CD14-positive monocyte (primary cell): ENCODE measurements around the gene CBY2. TPM values are rescaled to one million over a fixed set of nuclear protein-coding genes. Genes with fewer than 3 reads are reported as not detected.
"Not testable (repeated sequence)": the region's sequence is repeated elsewhere in the genome, so short reads cannot be mapped to it uniquely, and the experiment has no call there.

ENCODE experiments used
- DNase-seq, 3 donors: peaks; one replicate each; pipeline ENCODE4 v3.0.0-alpha.2; 2011 to 2022
- H2AFZ ChIP-seq: 2 replicates; pipeline ENCODE4 v1.6.0; 2012; ENCODE audit warnings: mild to moderate bottlenecking, low read depth, low read length, inconsistent platforms; ENCODE audit not compliant: insufficient read depth, poor library complexity, severe bottlenecking
- H3K27ac ChIP-seq, 2 donors: 1 replicate in 1 of 2; 2 replicates in 1 of 2; pipeline ENCODE4 v1.5.1; 2012 to 2013; ENCODE audit warnings: low read length in 2 of 2, control low read depth in 1 of 2, inconsistent platforms in 1 of 2, low read depth in 1 of 2, mild to moderate bottlenecking in 1 of 2
- H3K27me3 ChIP-seq, 2 donors: one replicate each; pipeline versions ENCODE4 v1.6.0 to v1.6.1; 2011 to 2013; ENCODE audit warnings: low read length in 2 of 2; ENCODE audit not compliant: control insufficient read depth in 2 of 2, insufficient read depth in 2 of 2
- H3K36me3 ChIP-seq, 2 donors: replicated peaks in 1 of 2; 1 replicate in 1 of 2; 2 replicates in 1 of 2; pipeline versions ENCODE4 v1.5.1 to v1.6.1; 2012 to 2013; ENCODE audit warnings: low read length in 2 of 2, control low read depth in 1 of 2, inconsistent platforms in 1 of 2, mild to moderate bottlenecking in 1 of 2; ENCODE audit not compliant: insufficient read depth in 2 of 2, control insufficient read depth in 1 of 2
- H3K4me1 ChIP-seq, 2 donors: 1 replicate in 1 of 2; 2 replicates in 1 of 2; pipeline versions ENCODE4 v1.5.1 to v1.6.1; 2012 to 2013; ENCODE audit warnings: low read length in 2 of 2, control low read depth in 1 of 2, inconsistent platforms in 1 of 2, mild to moderate bottlenecking in 1 of 2, moderate library complexity in 1 of 2; ENCODE audit not compliant: insufficient read depth in 2 of 2, control insufficient read depth in 1 of 2
- H3K4me2 ChIP-seq: replicated peaks from 2 replicates; pipeline ENCODE3; 2012; ENCODE audit warnings: low read length, moderate library complexity, mild to moderate bottlenecking; ENCODE audit not compliant: poor library complexity, severe bottlenecking; ENCODE audit errors: extremely low read depth
- H3K4me3 ChIP-seq, 3 experiments: fragments of 200-600 bp in 1 of 3; sonication (generic) in 1 of 3; replicated peaks in 1 of 3; 1 replicate in 2 of 3; 2 replicates in 1 of 3; pipeline ENCODE4 v1.5.1; 2011 to 2013; ENCODE audit warnings: low read length in 3 of 3, mild to moderate bottlenecking in 3 of 3, control low read depth in 2 of 3, low read depth in 2 of 3, inconsistent platforms in 1 of 3, moderate library complexity in 1 of 3
- H3K79me2 ChIP-seq: 2 replicates; pipeline ENCODE4 v1.6.0; 2012; ENCODE audit warnings: mild to moderate bottlenecking, control low read depth, inconsistent platforms, low read length, moderate library complexity; ENCODE audit not compliant: insufficient read depth
- H3K9ac ChIP-seq: 2 replicates; pipeline ENCODE4 v1.6.0; 2017; ENCODE audit warnings: low read length, mild to moderate bottlenecking; ENCODE audit not compliant: insufficient read depth, poor library complexity, severe bottlenecking
- H3K9me3 ChIP-seq, 2 donors: replicated peaks in 1 of 2; 1 replicate in 1 of 2; 2 replicates in 1 of 2; pipeline versions ENCODE4 v1.5.1 to v1.6.1; 2012 to 2013; ENCODE audit warnings: low read length in 2 of 2, control low read depth in 1 of 2; ENCODE audit not compliant: control insufficient read depth in 1 of 2, insufficient read depth in 1 of 2
- H4K20me1 ChIP-seq: 2 replicates; pipeline ENCODE4 v1.6.0; 2012; ENCODE audit warnings: mild to moderate bottlenecking, low read length, control low read depth, moderate library complexity; ENCODE audit not compliant: insufficient read depth
- H3K27ac Mint-ChIP-seq, 7 donors: one replicate each; pipeline ENCODE4 v1.8.0; 2020; ENCODE audit warnings: mild to moderate bottlenecking in 7 of 7, mixed read lengths in 7 of 7, moderate library complexity in 6 of 7, inconsistent platforms in 2 of 7
- H3K27me3 Mint-ChIP-seq, 3 donors: one replicate each; pipeline ENCODE4 v1.8.0; 2021 to 2022; ENCODE audit warnings: low read depth in 3 of 3, mild to moderate bottlenecking in 3 of 3, mixed read lengths in 3 of 3, moderate library complexity in 3 of 3, inconsistent platforms in 1 of 3
- H3K36me3 Mint-ChIP-seq, 2 donors: one replicate each; pipeline ENCODE4 v1.8.0; 2020; ENCODE audit warnings: mixed read lengths in 2 of 2, inconsistent platforms in 1 of 2, mild to moderate bottlenecking in 1 of 2
- H3K4me1 Mint-ChIP-seq: one replicate; pipeline ENCODE4 v1.8.0; 2020; ENCODE audit warnings: mild to moderate bottlenecking, mixed read lengths
- H3K4me3 Mint-ChIP-seq, 2 donors: one replicate each; pipeline ENCODE4 v1.8.0; 2020; ENCODE audit warnings: mild to moderate bottlenecking in 2 of 2, mixed read lengths in 2 of 2, moderate library complexity in 1 of 2
- H3K9me3 Mint-ChIP-seq, 7 donors: one replicate each; pipeline ENCODE4 v1.8.0; 2020 to 2022; ENCODE audit warnings: mixed read lengths in 7 of 7, mild to moderate bottlenecking in 6 of 7, moderate library complexity in 6 of 7, inconsistent platforms in 2 of 7
- CTCF ChIP-seq: fragments of 200-600 bp; IDR thresholded peaks from one replicate; pipeline ENCODE4 v1.8.0; 2022; ENCODE audit warnings: antibody characterized with exemption, mild to moderate bottlenecking
- WGBS: methylation state at CpG from one replicate; pipeline ENCODE4 v1.1.5; 2013; ENCODE audit warnings: missing lambda C conversion rate; ENCODE audit not compliant: insufficient coverage; 5-methylcytosine and 5-hydroxymethylcytosine counted together
- intact Hi-C, 2 donors: fragments of 100-400 bp; cut with micrococcal nuclease; formaldehyde crosslinking; loops; one replicate each; pipeline versions ENCODE4 v1.15.0 to v1.15.1; 2023
- polyA plus RNA-seq, 3 donors: library from polyadenylated mRNA; depleted of rRNA in 1 of 3; unstranded in 2 of 3; stranded (reverse) in 1 of 3; fragments of 300-500 nt in 2 of 3; fragments of >200 nt in 1 of 3; fragmentation: Illumina TruSeq in 2 of 3; gene quantifications; 1 replicate in 2 of 3; 2 replicates in 1 of 3; pipeline ENCODE4 v1.2.3, GENCODE V29; 2012 to 2021

CBY2 gene
- polyA plus RNA-seq, 3 donors, result not detected

- no peak overlapping the region for H3K4me3 Mint-ChIP-seq
- intact Hi-C loops, result no loop called here
- peaks cover 17% of the 10 kb centered on the region for H3K4me1 Mint-ChIP-seq
- H3K9me3 ChIP-seq, result peaks cover 6 to 9% of the 10 kb centered on the region in 2 donors
- H3K36me3 Mint-ChIP-seq, result no peaks in the 10 kb centered on the region
- peaks cover 17 to 33% (median 21%) of the 10 kb centered on the region in 7 donors for H3K9me3 Mint-ChIP-seq
- H3K27ac ChIP-seq, result no peak overlapping the region
- H3K27me3 Mint-ChIP-seq, result peaks cover 0 to 1% (median 0%) of the 10 kb centered on the region in 3 donors
- no peaks in the 10 kb centered on the region for H4K20me1 ChIP-seq
- H3K36me3 ChIP-seq, result no peaks in the 10 kb centered on the region
- H2AFZ ChIP-seq, result no peak overlapping the region
- no peak for TF ChIP-seq CTCF
- H3K4me3 ChIP-seq, result no peak overlapping the region
- H3K27me3 ChIP-seq, result no peaks in the 10 kb centered on the region
- H3K27ac Mint-ChIP-seq, result peak overlapping the region in 2 of 7 donors; percentile 1 to 29
- no peak overlapping the region for H3K4me2 ChIP-seq
- H3K4me1 ChIP-seq, result peaks cover 6 to 8% of the 10 kb centered on the region in 2 donors
- DNase-seq, result no peak
- no peak overlapping the region for H3K9ac ChIP-seq
- no peaks in the 10 kb centered on the region for H3K79me2 ChIP-seq
These were observed 49.8 kb downstream of the CBY2 start for GRCh38 chr13:45751885-45752284.

GRCh38 chr13:45752510-45752909 lies 50.4 kb downstream of the CBY2 start:
- intact Hi-C loops, result no loop called here
- peak in 2 of 3 donors; percentile 7 to 17 for DNase-seq
- H3K36me3 ChIP-seq, result no peaks in the 10 kb centered on the region
- TF ChIP-seq CTCF, result no peak
- Mint-ChIP-seq H3K36me3 (no peaks in the 10 kb centered on the region), H3K27ac (peak overlapping the region in 5 of 7 donors; percentile 35 to 77 (median 63)), H3K27me3 (peaks cover 0 to 1% (median 0%) of the 10 kb centered on the region in 3 donors), H3K4me3 (no peak overlapping the region), H3K9me3 (peaks cover 19 to 39% (median 26%) of the 10 kb centered on the region in 7 donors), H3K4me1 (peaks cover 12% of the 10 kb centered on the region)
- H3K4me1 ChIP-seq, result peaks cover 6 to 8% of the 10 kb centered on the region in 2 donors
- no peaks in the 10 kb centered on the region for H4K20me1 ChIP-seq
- H3K27ac ChIP-seq, result peak overlapping the region in 1 of 2 donors; percentile 37
- H3K9me3 ChIP-seq, result peaks cover 12 to 15% of the 10 kb centered on the region in 2 donors
- WGBS, result no CpG with 5 or more reads among the region's 1 CpG
- no peaks in the 10 kb centered on the region for H3K27me3 ChIP-seq
- no peak overlapping the region for H3K4me2 ChIP-seq
- peak overlapping the region; percentile 36 for H2AFZ ChIP-seq
- H3K79me2 ChIP-seq, result no peaks in the 10 kb centered on the region
- no peak overlapping the region for H3K9ac ChIP-seq
- no peak overlapping the region for H3K4me3 ChIP-seq

- H3K4me3 ChIP-seq, H3K27me3 Mint-ChIP-seq, H3K27me3 ChIP-seq, H2AFZ ChIP-seq, H3K36me3 Mint-ChIP-seq, intact Hi-C loops, H3K4me2 ChIP-seq, H3K27ac ChIP-seq, H3K27ac Mint-ChIP-seq, H3K79me2 ChIP-seq, H3K9ac ChIP-seq, DNase-seq, H3K4me1 ChIP-seq, H3K4me3 Mint-ChIP-seq, H4K20me1 ChIP-seq, H3K36me3 ChIP-seq: not testable (repeated sequence)
- H3K9me3 ChIP-seq, result peaks cover 22 to 23% of the 10 kb centered on the region in 2 donors
- Mint-ChIP-seq H3K9me3 (peaks cover 31 to 56% (median 41%) of the 10 kb centered on the region in 7 donors), H3K4me1 (peaks cover 12% of the 10 kb centered on the region)
- no CpG with 5 or more reads among the region's 1 CpG for WGBS
These were observed 54.4 kb downstream of the CBY2 start for GRCh38 chr13:45756498-45756897.
